HG02798 (cell line): ENCODE results near the gene FOXL1.

Source experiments
- ATAC-seq: cut with Tn5 transposase; IDR thresholded peaks from one replicate; pipeline ENCODE4 v1.9.1; 2021; ENCODE audit warnings: mild to moderate bottlenecking; ENCODE audit not compliant: unreplicated experiment, poor library complexity

Gene FOXL1

DNA sequence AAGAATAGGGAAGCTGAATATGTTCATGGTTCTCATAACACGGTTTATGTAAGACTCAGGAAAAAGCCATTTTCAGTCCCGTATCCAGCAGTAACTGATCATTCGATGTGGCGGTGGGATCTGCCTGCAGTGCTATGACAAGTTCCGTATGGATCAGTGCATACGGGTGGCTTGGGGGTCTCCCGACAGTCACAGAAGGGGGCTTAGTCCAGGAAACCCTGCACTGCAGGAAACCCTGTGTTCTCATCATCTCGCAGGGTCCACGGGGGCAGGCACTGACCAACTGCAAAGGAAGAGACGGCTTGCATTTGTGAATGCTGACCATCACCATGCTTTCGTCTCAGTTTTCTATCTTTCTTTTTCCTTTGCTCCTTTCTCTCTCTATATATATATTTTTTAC lies 31.1 kb upstream of the FOXL1 start:
- no peak for ATAC-seq

- ATAC-seq: no peak
Observed at GRCh38 chr16:86549076-86549892, 29.1 kb upstream of the FOXL1 start.

DNA sequence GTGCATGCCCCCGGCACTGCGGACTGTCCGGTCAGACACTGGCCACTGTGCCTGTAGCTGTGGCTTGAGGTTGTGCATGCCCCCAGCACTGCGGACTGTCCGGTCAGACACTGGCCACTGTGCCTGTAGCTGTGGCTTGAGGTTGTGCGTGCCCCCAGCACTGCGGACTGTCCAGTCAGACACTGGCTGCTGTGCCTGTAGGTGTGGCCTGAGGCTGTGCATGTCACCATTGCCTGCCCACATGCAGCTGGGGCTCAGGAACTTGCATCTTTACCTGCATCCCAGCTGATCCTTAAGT lies 28.5 kb upstream of the FOXL1 start:
- ATAC-seq: no peak

DNA sequence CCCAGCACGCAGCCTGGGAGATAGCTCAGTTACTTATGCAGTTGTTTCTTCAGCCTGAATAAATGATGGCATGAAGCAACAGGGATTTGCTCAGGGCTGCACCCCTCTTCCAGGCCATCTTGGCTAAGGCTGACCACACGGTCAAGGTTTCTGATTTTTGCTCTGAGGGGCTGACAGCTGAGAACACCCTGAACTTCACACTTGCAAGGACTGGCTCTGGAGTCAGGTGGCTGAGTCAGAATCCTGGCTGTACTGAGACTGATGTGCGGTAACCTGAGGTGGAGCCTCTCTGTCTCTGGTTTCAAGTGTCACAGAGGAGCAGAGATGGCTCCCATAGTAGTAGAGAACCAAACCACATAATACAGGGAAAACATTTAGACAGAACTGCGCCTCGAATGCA lies 28.1 kb upstream of the FOXL1 start:
- no peak for ATAC-seq

DNA sequence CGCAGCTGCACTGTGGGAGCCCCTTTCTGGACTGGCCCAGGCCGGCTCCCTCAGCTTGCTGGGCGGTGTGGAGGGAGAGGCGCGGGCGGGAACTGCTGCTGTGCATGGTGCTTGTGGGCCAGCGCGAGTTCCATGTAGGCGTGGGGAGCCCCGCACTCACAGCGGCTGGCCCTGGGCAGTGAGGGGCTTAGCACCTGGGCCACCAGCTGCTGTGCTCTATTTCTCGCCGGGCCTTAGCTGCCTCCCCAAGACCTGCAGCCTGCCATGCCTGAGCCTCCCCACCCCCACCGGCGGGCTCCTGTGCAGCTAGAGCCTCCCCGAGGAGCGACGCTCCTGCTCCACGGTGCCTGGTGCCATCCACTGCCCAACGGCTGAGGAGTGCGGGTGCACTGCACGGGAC lies 25.0 kb upstream of the FOXL1 start:
- no peak for ATAC-seq

DNA sequence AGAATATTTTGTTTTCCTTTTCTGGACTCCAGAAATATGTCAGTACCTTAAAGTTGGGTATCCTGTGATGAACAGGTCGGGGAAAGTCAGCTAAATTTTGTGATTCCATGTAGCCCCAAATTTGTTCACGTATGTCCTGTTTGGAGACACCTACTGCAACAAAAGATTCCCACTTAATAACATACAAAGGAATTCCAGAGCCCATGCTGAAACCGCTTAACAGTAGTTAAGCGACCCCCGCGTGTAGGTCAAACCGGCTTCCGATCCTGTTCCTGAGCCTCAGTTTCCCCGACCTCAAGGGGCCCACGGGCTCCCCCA lies 23.8 kb upstream of the FOXL1 start:
- no peak for ATAC-seq

- ATAC-seq: peak; percentile 94
Observed at GRCh38 chr16:86554917-86555703, 23.2 kb upstream of the FOXL1 start, which contains the start of gene MTHFSD. TSS of gene MTHFSD (minus strand) at chr16:86555235. CDS start at chr16:86555184, 51 bp downstream.

GRCh38 chr16:86555704-86556075 lies 22.7 kb upstream of the FOXL1 start:
- no peak for ATAC-seq

DNA sequence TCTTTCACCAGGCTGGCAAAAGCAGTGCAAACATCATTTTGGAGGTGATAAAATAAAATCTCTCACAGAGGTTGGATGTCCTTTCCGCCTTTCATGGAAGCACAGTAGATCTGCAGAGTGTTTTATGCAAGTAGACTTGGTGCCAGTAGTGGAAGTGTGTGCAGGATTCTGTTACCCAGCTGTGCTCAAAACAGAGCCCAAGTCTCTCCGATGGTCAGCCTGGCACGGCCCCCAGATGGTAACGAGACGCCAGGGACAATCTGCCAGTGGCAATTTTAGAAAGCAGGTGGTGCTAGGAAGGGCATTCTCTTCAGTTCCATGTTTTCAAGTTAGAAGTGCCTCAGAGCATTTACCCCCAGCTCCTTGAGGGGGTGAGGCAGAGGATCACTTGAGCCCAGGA lies 21.8 kb upstream of the FOXL1 start:
- no peak for ATAC-seq

DNA sequence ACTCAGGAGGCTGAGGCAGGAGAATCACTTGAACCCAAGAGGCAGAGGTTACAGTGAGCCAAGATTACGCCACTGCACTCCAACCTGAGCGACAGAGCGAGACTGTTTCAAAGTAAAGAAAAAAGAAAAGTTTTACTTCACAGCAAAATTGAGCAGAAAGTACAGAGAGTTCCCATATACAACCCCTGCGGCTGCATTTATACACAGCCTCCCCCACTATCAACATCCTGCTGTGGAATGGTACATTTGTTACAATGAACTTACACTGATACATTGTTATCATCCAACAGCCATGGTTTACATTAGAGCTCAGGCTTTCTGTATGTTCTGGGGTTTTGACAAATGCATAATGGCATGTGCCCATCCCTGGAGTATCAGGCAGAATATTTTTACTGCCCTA lies 20.8 kb upstream of the FOXL1 start:
- no peak for ATAC-seq

GRCh38 chr16:86558355-86559193 lies 19.8 kb upstream of the FOXL1 start:
- no peak for ATAC-seq

DNA sequence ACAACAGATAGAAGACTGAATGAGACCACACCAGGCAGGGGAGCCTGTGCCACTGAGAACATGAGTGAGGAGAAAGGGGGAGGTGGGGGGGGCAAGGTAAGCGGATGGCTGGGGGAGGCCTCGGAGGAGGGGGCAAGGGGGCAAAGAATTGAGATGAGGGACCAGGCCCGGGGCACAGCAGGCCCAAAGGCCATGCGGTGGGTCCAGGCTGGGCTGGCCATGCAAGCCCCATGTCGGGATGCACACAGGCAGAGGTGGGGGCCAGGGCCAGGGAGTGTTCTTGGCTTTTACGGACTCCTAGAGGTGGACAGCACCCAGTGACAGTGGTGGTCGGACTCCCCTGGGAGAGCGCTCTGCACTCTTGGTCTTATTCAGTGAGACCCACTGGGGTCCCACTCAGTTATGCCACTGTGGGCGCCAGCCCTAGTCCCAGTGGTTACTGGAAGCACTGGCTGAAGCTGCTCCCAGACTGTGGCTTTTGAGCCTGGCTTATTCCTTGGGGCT lies 18.5 kb upstream of the FOXL1 start:
- no peak for ATAC-seq

GRCh38 chr16:86562356-86562755 lies 16.0 kb upstream of the FOXL1 start:
- ATAC-seq: no peak

- ATAC-seq: peak; percentile 82
Observed at GRCh38 chr16:86563469-86564345, 14.6 kb upstream of the FOXL1 start.

GRCh38 chr16:86565181-86565631 lies 13.1 kb upstream of the FOXL1 start:
- ATAC-seq: no peak

DNA sequence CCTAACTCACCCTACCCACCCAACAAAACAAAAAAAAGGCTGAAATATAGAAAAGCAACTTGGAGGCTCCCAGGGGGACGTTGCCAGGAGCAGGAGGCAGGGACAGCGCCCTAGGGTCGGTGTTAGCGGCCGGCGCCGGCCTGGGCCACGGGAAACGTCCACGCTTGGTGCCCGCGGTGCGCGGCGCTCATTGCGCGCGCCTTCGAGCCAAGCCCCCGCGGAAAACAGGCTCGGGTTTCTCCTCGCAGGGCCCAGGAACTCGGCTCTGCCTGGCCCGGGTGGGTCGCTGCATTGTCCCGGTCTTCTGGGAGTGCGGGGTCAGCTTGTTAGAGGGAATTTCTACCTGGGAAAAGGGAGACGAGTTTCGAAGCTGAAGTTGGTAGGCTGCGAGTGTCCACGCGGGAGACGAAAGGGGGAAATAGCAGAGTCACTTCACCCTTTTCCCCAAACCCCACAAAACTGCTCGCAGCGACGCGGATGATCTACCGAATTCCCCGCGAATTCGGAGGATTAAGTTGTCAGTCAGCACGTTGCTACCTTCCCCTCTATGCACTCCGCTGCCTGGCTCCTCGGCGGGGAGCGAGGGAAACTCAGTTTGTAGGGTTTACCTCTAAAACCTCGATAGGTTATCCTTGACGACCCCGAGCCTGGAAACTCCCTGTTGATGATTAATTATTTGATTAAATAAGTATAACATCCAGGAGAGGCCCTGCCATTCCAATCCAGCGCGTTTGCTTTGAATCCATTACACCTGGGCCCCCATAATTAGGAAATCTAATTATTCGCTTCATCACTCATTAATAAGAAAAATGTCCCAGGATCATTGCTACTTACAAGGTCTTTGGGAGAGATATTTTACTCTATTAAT lies 12.5 kb upstream of the FOXL1 start:
- no peak for ATAC-seq

GRCh38 chr16:86566601-86566965 lies 11.8 kb upstream of the FOXL1 start, which contains the start of gene FOXC2:
TSS of gene FOXC2 (plus strand) at chr16:86566829. CDS start at chr16:86567336, 507 bp downstream.
- ATAC-seq: no peak

DNA sequence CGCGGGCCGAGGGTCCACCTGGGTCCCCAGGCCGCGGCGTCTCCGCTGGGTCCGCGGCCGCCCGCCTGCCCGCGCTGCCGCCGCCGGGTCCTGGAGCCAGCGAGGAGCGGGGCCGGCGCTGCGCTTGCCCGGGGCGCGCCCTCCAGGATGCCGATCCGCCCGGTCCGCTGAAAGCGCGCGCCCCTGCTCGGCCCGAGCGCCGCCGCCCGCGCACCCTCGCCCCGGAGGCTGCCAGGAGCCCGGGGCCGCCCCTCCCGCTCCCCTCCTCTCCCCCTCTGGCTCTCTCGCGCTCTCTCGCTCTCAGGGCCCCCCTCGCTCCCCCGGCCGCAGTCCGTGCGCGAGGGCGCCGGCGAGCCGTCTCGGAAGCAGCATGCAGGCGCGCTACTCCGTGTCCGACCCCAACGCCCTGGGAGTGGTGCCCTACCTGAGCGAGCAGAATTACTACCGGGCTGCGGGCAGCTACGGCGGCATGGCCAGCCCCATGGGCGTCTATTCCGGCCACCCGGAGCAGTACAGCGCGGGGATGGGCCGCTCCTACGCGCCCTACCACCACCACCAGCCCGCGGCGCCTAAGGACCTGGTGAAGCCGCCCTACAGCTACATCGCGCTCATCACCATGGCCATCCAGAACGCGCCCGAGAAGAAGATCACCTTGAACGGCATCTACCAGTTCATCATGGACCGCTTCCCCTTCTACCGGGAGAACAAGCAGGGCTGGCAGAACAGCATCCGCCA lies 11.2 kb upstream of the FOXL1 start:
- ATAC-seq: no peak
